ENCODE data around the gene MYH3.

DNA sequence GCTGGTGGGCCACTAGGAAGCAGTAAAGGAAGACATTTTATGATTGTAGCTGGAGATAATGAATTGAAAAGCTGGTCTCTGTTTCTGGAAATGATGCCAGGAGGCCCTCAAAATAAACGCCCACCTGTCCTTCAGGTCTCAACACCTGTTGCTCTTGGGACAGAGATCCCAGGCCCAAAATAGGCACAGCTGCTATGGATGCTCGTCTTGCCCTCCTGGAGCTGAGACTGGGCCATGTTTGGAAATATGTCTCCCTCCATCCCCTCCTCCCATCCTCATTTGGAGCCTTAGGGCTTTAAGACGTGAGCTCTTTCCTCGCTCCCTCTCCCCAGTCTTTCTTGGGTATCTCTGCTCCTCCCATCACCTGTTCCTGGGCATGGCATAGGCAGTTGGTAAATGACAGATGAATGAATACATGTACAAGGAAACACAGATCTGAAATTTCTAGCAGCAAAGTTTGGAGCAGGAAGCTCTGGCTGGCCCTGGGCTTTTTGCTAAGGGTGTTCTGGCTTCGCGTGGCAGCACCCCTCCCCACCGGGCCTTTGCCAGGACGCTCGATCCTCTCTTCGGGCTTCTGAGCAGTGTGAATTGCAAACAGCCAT, 33.3 kb downstream of the MYH3 start:
- TF ChIP-seq, protein P1, sequence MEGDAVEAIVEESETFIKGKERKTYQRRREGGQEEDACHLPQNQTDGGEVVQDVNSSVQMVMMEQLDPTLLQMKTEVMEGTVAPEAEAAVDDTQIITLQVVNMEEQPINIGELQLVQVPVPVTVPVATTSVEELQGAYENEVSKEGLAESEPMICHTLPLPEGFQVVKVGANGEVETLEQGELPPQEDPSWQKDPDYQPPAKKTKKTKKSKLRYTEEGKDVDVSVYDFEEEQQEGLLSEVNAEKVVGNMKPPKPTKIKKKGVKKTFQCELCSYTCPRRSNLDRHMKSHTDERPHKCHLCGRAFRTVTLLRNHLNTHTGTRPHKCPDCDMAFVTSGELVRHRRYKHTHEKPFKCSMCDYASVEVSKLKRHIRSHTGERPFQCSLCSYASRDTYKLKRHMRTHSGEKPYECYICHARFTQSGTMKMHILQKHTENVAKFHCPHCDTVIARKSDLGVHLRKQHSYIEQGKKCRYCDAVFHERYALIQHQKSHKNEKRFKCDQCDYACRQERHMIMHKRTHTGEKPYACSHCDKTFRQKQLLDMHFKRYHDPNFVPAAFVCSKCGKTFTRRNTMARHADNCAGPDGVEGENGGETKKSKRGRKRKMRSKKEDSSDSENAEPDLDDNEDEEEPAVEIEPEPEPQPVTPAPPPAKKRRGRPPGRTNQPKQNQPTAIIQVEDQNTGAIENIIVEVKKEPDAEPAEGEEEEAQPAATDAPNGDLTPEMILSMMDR (IDR thresholded peaks at IDR 0.05; ENCODE audit: insufficient read depth, low read length) = no peak
- no peak for TF ChIP-seq POLR2AphosphoS5 (IDR thresholded peaks at IDR 0.05; ENCODE audit: low read depth)
